ENCODE data around the gene CHEK1.
"Not testable (repeated sequence)": the region's sequence is repeated elsewhere in the genome, so short reads cannot be mapped to it uniquely, and the experiment has no call there.

Gene CHEK1

DNA sequence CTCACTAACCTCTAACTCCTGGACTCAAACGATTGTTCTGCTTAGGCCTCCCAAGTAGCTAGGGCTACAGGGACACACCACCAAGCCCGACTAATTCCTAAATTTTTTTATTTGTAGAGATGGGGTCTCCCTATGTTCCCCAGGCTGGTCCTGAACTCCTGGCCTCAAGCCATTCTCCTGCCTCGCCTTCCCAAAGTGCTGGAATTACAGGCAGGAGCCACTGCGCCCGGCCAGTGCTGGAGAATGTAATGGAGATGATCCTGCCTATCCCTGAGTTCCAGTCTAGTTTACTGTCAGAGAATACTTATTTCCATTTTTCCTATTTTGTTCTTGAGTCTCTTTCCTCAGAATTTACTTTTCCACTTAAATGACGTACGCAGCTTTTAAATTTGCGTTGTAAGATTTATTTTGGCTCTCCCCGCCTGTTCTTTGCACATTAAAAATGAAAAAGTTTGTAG, at the start of gene CHEK1:
Gene CHEK1, plus strand, starts transcription at position 408 of the 458 bp plus-strand sequence. CDS start 1,606 bp downstream, outside the sequence.
- no peak for DNase-seq

DNA sequence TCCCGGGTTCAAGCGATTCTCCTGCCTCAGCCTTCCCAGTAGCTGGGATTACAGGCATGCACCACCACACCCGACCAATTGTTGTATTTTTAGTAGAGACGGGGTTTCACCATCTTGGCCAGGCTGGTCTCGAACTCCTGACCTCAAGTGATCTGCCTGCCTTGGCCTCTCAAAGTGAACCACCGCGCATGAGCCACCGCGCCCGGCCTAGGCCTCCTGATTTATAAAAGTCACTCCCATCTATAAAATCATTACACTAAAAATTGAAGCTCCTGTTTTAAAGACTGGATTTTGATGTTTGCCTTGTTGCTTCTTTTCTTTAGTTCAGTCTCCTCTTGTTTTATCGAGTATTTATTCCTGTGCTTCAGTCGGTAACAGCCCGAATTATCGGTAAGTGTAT, 47.8 kb upstream of the CHEK1 start:
- DNase-seq: not testable (repeated sequence)

DNA sequence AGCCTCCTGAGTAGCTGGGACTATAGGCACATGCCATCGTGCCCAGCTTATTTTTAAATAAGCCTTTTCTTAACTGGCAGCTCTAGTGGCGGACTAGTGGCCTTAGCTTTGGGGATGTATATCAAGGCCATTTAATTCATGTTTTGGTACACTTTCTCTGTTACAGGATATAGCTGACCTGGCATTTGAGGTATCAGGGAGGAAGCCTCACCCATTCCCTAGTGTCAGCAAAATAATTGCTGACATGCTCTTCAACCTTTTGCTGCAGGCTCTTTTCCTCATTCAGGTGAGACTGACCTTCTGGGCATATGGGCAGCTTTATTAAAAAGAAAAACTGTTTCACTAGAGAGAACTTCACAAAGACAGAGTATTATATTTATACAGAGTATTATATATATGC, 46.2 kb upstream of the CHEK1 start:
- no peak for DNase-seq

DNA sequence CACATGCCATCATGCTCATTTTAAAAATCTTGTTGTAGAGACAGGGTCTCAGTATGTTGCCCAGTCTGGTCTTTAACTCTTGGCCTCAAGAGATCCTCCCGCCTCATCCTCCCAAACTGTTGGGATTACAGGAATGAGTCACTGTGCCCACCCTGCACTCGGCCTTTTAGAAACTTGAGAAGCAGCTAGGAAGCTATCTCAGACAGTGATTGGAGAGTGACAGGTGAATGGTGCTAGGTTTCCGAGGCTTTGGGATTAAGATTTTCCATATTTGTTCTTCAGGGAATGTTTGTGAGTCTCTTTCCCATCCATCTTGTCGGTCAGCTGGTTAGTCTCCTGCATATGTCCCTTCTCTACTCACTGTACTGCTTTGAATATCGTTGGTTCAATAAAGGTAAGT, 45.2 kb upstream of the CHEK1 start:
- DNase-seq: no peak

DNA sequence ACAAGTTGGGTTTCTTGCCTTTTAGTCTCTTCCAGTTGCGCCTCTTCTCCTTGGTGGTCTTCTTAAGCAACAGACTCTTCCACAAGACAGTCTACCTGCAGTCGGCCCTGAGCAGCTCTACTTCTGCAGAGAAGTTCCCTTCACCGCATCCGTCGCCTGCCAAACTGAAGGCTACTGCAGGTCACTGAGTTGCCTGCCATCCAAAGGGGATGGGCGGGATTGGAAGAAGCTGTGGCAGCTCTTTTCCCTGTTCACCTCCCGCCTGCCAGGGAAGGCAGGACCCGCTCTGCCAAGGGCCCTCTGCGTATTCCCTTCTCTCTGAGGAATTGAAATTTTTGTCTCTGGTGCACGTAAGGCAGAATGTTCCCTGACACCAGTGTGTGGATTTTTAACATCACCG, 41.5 kb upstream of the CHEK1 start:
- DNase-seq: no peak

DNA sequence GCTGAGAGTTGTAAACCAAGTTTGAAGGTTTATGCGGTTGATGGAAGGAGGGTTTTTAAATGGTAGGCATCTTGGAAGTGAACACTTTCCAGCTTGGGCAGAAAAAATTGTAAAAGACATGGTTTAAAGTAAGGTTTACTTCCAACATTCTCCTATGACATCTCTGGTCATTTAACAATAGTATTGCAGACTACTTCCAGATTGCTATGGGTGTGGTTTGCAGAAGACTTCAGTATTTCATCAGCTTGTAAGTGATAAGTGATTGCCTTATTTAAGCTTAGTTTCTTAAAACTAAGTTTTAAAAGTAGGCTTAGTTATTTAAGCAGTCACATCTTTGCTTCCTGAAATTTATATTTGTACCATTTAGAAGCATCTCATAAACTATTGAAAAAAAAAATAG, 39.5 kb upstream of the CHEK1 start:
- DNase-seq: no peak

DNA sequence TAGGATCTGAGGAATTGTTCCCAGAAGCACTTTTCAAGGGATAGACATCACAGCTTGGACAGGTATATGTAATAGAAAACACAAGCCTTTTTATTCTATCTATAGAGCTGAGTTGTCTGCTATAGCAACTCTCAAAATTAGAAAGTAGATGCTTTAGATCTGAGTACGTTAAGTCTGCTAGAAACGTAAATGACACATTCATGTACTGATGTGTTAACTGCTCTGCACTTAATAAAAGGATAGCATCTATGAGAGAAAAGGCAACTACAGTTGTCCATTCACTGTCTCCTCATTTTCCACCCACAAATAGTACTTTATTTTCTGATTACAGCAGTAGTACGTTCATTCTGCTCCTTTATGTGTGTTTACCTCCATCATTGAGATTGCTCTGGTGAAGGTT, 38.3 kb upstream of the CHEK1 start:
- DNase-seq: no peak

DNA sequence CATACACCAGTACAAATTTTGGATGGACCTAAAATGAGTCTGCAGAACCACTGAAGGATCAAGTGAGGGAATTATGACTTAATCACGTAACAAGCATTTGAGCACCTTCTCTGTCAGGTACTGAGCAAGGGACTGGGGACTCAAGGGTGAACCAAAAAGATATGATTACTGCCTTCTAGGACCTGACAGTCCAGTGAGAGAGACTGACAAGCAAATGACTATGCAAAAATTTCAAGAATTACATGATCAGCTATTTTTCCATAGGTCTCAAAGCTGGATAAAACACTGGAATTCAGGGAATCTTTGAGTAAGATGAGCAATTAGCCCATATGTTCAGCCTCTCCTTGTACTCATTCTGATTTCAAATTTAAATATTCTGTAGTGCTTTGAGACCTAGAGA, 37.5 kb upstream of the CHEK1 start:
- DNase-seq: no peak

DNA sequence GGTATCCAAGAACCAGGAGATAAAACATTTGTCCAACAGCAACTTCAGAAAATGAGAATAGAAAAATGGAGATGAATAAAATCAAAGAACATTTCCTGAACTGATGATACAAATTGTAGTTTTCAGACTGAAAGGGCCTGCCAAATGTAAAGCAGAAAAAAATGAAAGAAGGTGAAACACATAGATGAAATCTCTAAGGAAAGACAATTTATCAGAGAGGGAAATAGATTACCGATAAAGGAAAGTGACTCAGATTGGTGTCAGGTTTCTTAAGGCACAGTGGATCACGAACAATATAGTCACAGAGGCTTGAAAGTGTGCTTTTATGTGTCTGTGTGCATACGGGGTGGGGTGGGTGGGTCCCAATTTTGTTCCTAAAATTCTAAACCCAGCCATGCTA, 36.5 kb upstream of the CHEK1 start:
- DNase-seq: no peak

DNA sequence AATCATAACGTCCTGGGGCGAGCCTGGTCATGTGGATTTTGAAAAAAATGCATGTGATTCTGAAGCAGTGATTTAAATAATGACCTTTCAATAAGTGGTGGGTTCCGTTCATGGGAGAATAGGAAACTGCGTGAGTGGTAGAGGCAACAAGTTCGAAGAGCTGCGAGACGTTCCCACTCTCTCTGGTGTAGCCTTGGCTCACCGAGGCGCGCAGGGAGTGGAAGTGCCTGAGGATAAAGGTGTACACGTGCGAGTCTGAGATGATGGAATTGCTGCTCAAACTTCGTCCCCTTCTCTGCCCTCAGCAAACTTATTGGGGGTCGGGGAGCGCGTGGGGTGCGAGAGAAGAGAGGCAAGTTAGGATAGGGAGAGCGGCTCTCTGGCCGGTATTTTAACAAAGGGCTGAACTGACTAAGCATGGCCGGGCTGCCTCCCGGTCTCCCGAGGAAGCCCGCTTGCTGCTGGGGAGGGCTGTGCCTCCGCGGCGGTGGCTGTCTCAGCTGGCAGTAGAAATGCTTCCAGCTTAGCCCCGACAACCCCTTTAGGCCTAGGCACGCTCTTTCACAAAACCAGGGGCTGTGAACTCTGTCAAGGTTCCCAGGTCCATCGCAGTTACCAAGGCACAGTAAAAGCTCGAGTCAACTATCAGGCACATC, 33.2 kb upstream of the CHEK1 start:
- peak; percentile 28 to 38 for DNase-seq

DNA sequence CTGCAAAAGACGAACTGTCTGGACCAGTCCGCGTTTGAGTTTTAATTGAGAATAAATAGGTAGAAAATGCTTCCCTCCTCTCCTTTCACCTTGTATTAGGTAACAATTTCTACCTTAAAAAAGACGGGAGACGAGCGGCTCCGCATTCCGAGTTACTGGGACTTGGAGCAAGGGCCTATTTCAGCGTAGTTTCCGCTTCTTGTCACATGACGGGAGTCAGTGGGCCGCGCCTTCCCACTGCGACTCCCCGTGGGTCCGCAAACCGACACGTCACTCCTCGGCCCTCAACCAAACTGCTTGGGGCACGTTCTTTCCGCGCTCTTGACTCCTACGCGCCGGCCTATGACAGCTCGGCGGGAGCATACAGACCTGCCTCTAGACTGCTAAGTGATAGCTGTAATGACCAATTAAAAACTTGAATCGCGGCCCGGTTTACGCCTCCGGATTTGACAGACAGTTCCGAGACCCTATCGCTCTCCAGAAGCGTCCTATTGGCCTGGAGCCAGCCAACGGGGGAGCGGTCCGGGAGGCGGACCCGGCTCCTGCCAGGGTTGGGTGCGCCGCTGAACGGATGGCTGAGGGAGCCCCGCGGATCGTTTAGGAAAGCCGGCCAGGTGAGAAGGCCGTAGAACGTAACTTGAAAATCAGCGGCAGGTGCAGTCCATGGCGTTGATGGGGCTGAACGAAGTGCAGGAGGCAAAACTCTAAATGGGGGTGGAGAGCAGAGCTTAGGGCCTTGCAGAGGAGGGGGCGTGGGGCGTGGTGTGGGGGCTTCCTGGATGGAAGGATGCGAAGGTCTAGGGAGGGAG, 32.5 kb upstream of the CHEK1 start, which contains the start of gene STT3A:
Gene STT3A, plus strand, starts transcription at position 548 of the 809 bp plus-strand sequence. CDS start 3,064 bp downstream, outside the sequence.
- DNase-seq: peak; percentile 97 to 98

DNA sequence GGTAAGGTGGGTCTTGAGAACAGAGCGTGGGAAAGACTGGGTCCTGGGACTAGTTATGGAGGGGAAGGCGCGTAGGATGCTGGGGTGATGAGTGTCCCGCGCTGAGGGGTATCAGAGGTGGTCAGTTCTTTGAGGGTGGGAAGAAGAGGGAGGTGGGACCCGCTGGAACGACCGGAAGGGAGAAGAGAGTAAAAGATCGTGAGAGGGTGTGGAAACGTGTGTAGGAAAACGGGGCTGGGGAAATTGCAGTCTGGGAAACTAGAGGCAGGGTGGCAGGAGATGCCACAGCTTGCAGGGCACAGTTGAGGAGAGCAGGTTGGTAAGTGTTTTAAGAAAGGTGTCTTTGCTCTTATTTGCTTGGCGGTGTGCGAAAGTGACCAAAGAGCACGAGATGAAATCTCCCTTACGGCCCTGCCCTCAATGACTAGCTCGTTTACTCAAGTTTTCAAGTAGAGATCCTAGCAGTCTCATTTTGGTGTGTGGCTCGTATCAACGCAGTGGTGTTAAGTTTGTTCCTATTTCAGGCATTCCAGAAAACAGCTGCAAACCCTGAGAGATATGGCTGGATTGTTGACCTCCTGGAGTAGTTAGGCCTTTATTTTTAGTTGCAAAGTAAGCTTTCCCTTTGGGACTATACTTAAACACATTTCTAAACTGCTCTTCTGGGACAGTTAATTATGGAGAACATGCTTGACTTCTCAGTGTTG, 31.7 kb upstream of the CHEK1 start:
- DNase-seq: no peak

DNA sequence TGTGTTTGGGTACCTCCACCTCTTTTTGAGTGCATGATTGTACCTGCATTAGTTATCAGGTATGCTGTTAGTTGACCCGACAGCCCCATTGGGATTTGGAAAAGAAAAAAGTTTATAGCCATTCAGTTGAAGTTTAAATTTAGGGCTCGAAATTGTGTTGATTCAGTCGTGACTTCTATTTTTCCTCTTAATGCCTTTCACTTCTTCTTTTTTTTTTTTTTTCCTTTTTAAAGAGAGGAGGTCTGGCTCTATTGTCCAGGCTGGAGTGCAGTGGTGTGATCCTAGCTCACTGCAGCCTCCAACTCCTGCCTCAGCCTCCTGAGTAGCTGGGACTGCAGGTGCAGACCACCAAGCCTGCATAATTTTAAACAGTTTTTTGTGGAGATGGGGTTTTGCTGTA, 30.0 kb upstream of the CHEK1 start:
- no peak for DNase-seq

DNA sequence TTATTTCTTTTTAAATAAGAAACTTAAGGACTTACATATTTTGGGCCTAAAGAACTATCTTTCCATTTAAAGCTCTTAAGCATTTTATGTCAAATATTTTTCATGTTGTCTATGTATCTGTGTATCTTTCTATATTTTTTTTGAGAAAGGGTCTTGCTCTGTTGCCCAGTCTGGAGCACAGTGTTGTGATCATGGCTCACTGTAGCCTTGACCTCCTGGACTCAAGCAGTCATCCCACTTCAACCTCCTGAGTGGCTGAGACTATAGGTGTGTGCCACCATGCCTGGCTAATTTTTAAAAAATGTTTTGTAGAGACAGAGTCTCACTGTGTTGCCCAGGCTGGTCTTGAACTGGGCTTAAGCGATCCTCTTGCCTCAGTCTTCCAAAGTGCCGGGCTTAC, 24.3 kb upstream of the CHEK1 start:
- DNase-seq: no peak

DNA sequence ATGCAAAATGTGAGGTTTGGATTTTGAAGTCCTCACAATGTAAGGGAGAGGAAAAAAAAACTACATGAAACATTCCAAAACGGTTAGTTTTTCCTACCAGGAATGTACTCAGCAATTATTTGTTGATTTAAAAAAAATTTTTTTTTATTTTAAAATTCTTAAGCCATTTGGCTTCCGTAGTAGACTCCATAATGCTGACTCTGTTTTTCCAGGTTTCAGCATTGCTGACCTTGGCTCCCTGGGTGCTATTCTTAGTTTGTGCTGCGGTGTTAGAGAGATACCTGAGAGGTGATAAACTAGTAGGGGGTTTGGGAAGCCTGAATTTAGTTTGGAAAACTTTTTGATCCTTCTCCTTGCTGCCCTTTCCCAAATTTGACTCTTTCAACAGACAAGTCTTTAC, 21.8 kb upstream of the CHEK1 start:
- no peak for DNase-seq

DNA sequence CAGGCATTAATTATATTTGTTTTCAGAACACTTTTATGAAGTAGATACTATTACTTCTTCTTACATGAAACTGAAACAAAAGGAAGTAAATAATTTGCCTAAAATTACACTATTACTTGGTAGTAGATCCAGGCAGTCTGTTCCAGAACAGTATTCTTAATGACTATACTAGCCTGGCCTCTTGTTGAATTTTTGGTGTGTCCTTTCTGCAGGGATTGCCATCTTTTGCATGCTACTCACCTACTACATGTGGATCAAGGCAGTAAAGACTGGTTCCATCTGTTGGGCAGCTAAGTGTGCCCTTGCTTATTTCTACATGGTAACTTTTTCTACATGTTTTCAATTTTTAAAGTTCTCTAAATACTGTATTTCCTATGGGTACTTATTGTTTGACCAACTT, 19.5 kb upstream of the CHEK1 start:
- no peak for DNase-seq

DNA sequence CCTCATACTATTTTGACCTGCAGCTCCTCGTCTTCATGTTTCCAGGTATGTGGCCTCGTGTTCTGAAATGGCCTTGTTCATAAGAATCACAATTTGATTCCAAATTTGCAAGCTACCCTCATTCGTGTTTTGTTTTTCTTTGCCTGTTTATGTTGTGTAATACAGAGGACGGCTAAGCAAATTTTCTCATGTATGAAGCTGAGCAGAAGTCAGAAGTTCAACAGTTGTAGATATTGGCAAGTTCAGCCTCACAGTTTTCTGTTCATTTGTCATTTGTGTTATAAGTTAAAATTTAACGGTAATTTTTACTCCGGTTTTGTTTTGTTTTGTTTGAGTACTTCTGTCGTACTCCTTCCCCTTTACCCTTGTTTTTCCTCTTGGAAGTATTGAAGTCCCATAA, 15.4 kb upstream of the CHEK1 start:
- DNase-seq: no peak

DNA sequence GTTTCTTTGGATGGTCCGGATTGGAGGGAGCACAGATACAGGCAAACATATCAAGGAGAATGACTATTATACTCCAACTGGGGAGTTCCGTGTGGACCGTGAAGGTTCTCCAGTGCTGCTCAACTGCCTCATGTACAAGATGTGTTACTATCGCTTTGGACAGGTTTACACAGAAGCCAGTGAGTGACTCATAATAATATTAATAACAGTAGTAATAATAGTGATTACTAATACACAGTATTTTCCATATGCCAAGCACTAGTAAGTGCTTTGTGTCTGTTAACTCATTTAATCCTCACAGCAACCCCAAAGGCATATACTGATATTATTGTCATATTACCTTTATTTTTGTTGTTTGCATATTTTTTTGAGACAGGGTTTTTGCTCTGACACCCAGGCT, 6.6 kb upstream of the CHEK1 start:
- DNase-seq: no peak

DNA sequence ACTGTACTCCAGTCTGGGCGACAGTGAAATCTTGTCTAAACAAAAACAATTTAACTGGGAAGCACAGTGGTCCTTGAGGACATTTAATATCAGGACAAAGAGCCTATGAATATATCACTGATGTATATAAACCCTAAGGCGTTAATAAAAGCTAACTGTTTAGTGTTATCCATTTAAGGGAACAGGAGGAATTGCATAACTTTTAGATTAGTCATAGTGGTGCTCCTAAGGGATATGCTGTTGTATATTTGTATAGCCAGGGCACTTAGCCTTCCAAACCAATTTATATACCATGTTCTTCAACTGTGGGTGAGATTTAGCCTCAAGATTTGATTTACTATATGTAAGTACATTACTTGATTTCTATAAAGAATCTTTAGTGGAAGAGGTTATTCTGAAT, 3.0 kb upstream of the CHEK1 start:
- no peak for DNase-seq

DNA sequence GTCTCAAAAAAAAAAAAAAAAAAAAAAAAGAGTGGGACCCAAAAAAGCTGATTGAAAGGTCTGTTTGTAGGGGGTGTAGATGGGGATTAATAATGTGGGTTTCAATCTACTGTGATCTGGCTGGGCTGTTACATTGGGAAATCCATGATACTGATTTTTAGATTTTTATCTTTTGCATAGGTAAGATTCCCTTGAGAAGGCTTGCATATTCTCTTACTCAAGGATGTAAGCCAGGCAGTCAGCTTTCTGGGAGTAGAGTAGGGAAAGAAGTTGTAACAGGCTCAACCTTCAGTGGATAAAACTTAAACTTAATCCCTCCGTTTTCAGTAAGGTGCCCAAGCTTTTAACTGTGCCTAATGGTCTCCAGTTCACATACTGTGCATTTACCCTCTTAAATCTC, 1.9 kb upstream of the CHEK1 start:
- DNase-seq: no peak

DNA sequence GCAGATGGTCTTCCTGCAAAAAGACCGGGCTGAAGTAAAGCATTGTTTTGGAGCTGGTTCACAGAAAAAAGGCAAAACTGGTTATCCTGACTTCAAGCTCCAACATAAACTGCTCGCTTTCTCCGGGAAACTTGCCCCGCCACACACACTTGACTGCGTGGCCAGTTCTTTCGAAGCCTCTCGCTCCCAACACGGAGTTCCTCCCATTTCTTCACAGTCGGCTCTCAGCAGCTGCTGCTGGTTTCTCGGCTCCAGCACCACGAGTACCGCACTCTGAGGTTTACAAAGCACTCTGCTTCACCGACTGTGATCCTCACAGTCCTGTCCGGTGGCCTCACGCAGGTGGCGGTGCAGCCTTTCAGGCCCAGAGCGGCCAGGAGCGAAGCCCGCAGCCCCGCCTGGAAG, 264 bp downstream of the CHEK1 start:
- DNase-seq: no peak

DNA sequence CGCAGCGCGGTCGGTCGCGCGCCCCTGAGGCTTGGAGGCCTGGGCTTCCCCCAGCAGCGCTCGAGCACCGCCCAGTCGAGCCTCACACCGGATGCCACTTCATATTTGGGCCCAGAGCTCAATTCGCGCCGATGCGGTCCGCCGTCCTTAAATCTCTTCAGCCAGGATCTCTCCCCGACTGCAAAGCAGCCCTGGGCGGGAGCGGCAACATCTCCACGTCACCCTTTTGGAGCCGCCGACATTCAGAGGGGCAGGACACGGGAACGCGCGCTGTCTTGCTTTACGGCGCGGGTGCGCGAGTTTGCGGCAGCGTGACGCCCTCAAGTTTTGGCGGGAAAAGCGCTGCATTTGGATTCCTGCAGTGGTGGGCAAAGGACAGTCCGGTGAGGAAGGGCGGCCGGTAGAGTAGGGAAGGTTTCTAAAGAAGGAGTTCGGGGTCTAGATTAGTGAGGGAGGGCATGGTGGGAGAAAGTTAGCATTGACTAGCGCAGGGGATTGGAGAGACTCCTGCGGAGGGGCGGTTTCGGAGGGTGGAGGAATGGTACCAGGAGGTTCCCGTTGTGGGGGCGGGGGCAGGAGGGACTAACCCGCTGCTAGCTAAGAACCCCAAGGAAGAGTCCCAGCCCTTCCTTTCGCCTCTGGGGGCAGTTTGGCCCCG, 796 bp downstream of the CHEK1 start:
- DNase-seq: peak; percentile 79 to 85

DNA sequence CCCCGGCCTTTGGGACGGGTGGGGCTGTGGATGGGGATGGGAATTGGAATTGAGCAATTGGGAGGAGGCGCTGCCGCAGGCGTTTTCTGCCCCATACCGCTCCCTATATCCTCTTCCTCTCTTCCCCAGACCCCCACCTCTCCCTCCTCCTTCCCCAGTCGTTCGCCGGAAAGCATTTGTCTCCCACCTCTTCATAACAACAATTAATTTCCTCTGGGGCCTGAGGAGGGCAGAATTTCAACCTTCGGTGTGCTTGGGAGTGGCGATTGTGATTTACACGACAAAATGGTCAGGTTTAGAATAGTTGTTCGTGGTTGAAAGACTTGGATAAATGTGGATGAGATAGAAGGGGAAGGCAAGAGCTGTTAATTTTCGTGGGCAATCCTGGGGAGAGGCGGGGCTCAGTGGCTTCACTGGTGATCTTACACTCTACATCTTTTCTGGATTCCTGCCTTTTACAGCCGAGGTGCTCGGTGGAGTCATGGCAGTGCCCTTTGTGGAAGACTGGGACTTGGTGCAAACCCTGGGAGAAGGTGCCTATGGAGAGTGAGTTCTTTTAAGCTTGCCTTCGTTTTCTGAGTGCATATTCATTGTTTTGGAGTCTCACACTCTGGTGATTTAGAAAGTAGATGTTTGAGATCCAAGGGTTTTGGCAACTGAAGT, 1.5 kb downstream of the CHEK1 start:
- DNase-seq: peak; percentile 15 to 18

Measured in activated CD4-positive, alpha-beta T cell treated with anti-CD3 and anti-CD28 coated beads for 4 hours (primary cell).